Stomach (tissue), 4 donors: ENCODE results near the gene HNRNPU.
A peak's percentile ranks its signal among the peaks of the same experiment; 100 is the strongest.

Experiments
- CTCF ChIP-seq, 7 experiments: fragments of 450-650 bp in 4 of 7; fragments of 200-600 bp in 3 of 7; sonication (generic) in 3 of 7; IDR thresholded peaks; one replicate each; pipeline ENCODE4 v1.5.1; 2016 to 2019; ENCODE audit warnings: antibody characterized with exemption in 7 of 7, control low read depth in 2 of 7, mild to moderate bottlenecking in 1 of 7
- EP300 ChIP-seq: sonication (generic); formaldehyde crosslinking; IDR thresholded peaks from one replicate; pipeline ENCODE4 v1.6.1; 2017; ENCODE audit warnings: antibody characterized with exemption
- POLR2A ChIP-seq, 4 donors: fragments of 450-650 bp; IDR thresholded peaks; one replicate each; pipeline ENCODE4 v1.6.1; 2016; ENCODE audit warnings: antibody characterized with exemption in 4 of 4, control low read depth in 2 of 4, mild to moderate bottlenecking in 1 of 4, moderate library complexity in 1 of 4
- POLR2AphosphoS5 ChIP-seq, 3 donors: sonication (generic); formaldehyde crosslinking; IDR thresholded peaks; one replicate each; pipeline ENCODE4 v1.6.1; 2016; ENCODE audit warnings: antibody characterized with exemption in 3 of 3

- no peak for TF ChIP-seq CTCF (IDR thresholded peaks at IDR 0.05)
- TF ChIP-seq POLR2AphosphoS5 (IDR thresholded peaks at IDR 0.05), result peak; percentile 70 to 88 (median 81)
- TF ChIP-seq EP300, result no peak
- peak in 1 of 4 donors; percentile 53 for TF ChIP-seq POLR2A (IDR thresholded peaks at IDR 0.05)
Observed at GRCh38 chr1:244834543-244835275, 29.6 kb downstream of the HNRNPU start.
